ENCODE measurements around the gene CYP11A1. TPM values are rescaled to one million over a fixed set of nuclear protein-coding genes. Genes with fewer than 3 reads are reported as not detected.

Gene CYP11A1
- total RNA-seq, 1 donor = 0.90 TPM

- no peak for DNase-seq (ENCODE audit: low read depth)
- no peak overlapping the region for H3K4me3 ChIP-seq (ENCODE audit: low read depth, low read length)
- TF ChIP-seq, protein P1, sequence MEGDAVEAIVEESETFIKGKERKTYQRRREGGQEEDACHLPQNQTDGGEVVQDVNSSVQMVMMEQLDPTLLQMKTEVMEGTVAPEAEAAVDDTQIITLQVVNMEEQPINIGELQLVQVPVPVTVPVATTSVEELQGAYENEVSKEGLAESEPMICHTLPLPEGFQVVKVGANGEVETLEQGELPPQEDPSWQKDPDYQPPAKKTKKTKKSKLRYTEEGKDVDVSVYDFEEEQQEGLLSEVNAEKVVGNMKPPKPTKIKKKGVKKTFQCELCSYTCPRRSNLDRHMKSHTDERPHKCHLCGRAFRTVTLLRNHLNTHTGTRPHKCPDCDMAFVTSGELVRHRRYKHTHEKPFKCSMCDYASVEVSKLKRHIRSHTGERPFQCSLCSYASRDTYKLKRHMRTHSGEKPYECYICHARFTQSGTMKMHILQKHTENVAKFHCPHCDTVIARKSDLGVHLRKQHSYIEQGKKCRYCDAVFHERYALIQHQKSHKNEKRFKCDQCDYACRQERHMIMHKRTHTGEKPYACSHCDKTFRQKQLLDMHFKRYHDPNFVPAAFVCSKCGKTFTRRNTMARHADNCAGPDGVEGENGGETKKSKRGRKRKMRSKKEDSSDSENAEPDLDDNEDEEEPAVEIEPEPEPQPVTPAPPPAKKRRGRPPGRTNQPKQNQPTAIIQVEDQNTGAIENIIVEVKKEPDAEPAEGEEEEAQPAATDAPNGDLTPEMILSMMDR (IDR thresholded peaks at IDR 0.05; ENCODE audit: insufficient read depth, low read length) = no peak
Observed at GRCh38 chr15:74412159-74412558, 44.7 kb upstream of the CYP11A1 start.

DNA sequence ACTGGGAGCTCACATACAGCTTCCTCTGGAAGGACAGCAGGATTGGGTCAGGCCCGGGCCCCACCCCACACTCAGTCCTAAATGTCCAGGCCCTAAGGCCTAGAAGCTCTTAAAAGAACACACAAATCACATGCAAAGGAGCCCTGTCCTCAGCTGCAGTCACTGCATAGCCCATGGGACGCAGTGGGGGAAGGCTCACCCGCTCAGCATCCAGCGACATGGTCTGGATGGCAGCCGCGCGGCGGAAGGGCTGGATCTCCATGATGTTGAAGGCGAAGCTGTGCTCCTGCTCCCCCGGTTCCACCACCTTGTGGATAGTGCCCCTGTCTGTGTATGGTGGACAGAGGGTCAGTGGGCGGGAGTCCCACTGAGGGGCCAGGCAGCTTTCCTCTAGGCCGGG lies 44.2 kb upstream of the CYP11A1 start:
- H3K4me3 ChIP-seq (ENCODE audit: low read depth, low read length) = no peak overlapping the region
- DNase-seq (ENCODE audit: low read depth) = no peak
- TF ChIP-seq, protein P1 (IDR thresholded peaks at IDR 0.05; ENCODE audit: insufficient read depth, low read length) = no peak

DNA sequence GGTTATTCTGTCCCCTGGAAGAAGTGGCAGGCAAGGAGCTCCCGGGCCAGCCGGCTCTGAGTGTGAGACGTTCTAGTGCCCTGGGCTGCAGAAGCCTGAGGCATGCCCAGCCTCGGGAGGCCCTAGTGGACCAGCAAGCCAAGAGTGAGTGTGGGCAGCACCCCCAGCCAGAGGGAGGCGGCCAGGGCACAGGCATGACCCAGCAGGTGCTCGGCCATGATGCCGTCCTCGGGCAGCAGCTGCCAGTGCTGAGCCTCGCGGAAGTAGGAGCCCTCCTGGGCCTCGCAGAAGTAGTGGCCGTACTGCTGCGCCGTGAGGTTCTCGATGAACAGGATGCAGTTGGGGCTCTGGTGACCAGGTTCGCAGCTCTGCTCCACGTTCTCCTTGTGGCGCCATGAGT lies 43.1 kb upstream of the CYP11A1 start:
- no peak for DNase-seq (ENCODE audit: low read depth)
- TF ChIP-seq, protein P1 (IDR thresholded peaks at IDR 0.05; ENCODE audit: insufficient read depth, low read length) = no peak
- no peak overlapping the region for H3K4me3 ChIP-seq (ENCODE audit: low read depth, low read length)

DNA sequence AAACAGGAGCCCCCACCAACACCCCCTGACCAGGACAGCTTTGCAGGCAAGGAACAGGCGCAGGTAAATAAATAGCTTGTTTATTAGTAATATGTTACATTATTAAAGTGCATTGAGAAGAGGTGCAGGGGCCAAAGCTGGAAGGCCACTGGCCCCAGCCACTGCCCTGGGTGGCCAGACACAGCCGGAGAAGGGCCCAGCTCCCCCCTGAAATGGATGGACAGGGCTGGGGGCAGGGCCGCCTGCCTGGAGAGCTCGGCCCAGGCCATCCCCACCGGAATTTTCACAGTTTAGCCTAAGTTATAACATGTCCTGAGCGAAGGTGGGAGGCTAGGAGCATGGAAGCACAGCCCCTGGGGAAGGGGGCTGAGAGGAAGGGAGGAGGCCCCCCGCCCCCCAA lies 41.8 kb upstream of the CYP11A1 start:
- no peak overlapping the region for H3K4me3 ChIP-seq (ENCODE audit: low read depth, low read length)
- TF ChIP-seq, protein P1 (IDR thresholded peaks at IDR 0.05; ENCODE audit: insufficient read depth, low read length) = no peak
- no peak for DNase-seq (ENCODE audit: low read depth)

GRCh38 chr15:74408815-74409214 lies 41.4 kb upstream of the CYP11A1 start:
- no peak for DNase-seq (ENCODE audit: low read depth)
- TF ChIP-seq, protein P1 (IDR thresholded peaks at IDR 0.05; ENCODE audit: insufficient read depth, low read length) = no peak
- H3K4me3 ChIP-seq (ENCODE audit: low read depth, low read length) = no peak overlapping the region

- TF ChIP-seq, protein P1 (IDR thresholded peaks at IDR 0.05; ENCODE audit: insufficient read depth, low read length) = no peak
- no peak for DNase-seq (ENCODE audit: low read depth)
Observed at GRCh38 chr15:74408385-74408784, 40.9 kb upstream of the CYP11A1 start.

GRCh38 chr15:74406992-74407705 lies 39.7 kb upstream of the CYP11A1 start:
- TF ChIP-seq, protein P1 (IDR thresholded peaks at IDR 0.05; ENCODE audit: insufficient read depth, low read length) = peak; percentile 18
- DNase-seq (ENCODE audit: low read depth) = peak; percentile 85
- H3K4me3 ChIP-seq (ENCODE audit: low read depth, low read length) = no peak overlapping the region

More at GRCh38 chr15:74408385-74408784, 40.9 kb upstream of the CYP11A1 start:
- no peak overlapping the region for H3K4me3 ChIP-seq (ENCODE audit: low read depth, low read length)
